ENCODE data around the gene SLC6A19.

SLC6A19 gene

DNA sequence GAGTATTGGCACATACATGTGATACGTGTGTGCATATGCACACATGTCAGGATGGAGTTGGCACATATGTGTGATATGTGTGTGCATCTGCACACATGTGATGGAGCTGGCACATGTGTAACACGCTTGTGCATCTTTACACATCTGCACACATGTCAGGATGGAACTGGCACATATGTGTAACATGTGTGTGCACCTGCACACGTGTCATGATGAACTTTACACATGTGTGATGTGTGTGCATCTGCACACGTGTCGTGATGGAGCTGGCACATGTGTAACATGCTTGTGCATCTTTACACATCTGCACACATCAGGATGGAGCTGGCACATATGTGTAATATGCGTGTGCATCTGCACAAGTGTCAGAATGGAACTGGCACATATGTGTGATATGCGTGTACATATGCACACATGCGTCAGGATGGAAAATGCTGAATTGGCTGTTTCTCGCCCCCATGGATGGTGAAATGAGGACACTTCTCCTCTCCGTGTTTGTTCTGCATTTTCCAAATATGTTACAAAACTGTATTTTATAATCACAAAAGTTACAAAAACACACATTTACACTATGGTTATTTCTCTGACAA is 16.3 kb upstream of the SLC6A19 start:
- Histone ChIP-seq H3K36me3 (ENCODE audit: control insufficient read depth in 2 of 2, insufficient read depth in 1 of 2, low read length in 2 of 2) (no peaks in the 10 kb centered on the region), H3K9me3 (ENCODE audit: control insufficient read depth, insufficient read depth, low read depth, low read length) (no peaks in the 10 kb centered on the region), H3K27ac (ENCODE audit: extremely low read depth, low read depth, low read length) (no peak overlapping the region), H3K4me1 (ENCODE audit: control insufficient read depth, insufficient read depth, low read length) (no peaks in the 10 kb centered on the region), H3K4me3 (ENCODE audit: low read depth, low read length) (no peak overlapping the region)
- ChIA-PET POLR2A (no interaction called here), CTCF (interaction anchor here (0.6 to 4.2 kb wide), 2 partner anchors 11 to 15 kb away, joined by 3 to 42 read pairs; no protein-coding TSS in a partner anchor)
- no peak for TF ChIP-seq HOXC10 (CRISPR knock-in tag; IDR thresholded peaks at IDR 0.05)

DNA sequence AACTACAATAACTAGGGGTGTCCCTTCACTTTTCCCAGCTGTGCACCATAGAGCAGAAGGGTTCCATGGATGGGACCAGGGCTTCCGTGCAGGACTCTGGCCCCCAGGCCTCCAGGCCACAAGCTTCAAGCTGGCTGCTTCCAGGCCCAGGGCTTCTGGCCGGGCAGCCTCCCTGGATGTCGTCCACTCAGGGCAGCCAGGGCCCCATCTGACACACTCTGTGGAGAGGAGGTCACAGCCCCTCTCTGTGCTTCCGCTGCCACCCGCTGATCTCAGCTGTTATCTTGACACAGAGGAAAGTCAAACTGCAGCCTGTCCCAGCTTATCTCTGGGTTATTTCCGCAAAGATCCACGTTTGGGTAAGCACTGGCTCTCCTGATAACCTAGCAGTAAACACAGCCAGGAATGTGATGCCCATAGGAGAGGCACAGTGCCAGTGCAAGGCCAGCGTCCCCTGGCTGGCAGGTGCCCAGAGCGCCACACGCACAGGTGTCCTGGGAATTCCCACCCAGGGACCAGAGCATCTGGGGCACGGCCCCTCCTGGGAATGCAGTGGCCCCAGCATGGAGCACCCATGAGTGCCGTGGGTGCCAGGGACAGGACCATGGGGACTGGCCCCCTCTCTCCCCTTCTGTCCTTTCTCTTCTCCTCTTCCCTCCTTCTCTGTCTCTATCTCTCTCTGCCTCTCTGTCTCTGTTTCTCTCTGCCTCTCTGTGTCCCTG is 15.6 kb upstream of the SLC6A19 start:
- ChIA-PET POLR2A (no interaction called here), CTCF (interaction anchor here (4.2 kb wide), 1 partner anchor 11 kb away, joined by 42 read pairs; no protein-coding TSS in a partner anchor)
- H3K4me1 ChIP-seq (ENCODE audit: control insufficient read depth, insufficient read depth, low read length) = no peaks in the 10 kb centered on the region
- no peaks in the 10 kb centered on the region for H3K36me3 ChIP-seq (ENCODE audit: control insufficient read depth in 2 of 2, insufficient read depth in 1 of 2, low read length in 2 of 2)
- TF ChIP-seq, protein P1, sequence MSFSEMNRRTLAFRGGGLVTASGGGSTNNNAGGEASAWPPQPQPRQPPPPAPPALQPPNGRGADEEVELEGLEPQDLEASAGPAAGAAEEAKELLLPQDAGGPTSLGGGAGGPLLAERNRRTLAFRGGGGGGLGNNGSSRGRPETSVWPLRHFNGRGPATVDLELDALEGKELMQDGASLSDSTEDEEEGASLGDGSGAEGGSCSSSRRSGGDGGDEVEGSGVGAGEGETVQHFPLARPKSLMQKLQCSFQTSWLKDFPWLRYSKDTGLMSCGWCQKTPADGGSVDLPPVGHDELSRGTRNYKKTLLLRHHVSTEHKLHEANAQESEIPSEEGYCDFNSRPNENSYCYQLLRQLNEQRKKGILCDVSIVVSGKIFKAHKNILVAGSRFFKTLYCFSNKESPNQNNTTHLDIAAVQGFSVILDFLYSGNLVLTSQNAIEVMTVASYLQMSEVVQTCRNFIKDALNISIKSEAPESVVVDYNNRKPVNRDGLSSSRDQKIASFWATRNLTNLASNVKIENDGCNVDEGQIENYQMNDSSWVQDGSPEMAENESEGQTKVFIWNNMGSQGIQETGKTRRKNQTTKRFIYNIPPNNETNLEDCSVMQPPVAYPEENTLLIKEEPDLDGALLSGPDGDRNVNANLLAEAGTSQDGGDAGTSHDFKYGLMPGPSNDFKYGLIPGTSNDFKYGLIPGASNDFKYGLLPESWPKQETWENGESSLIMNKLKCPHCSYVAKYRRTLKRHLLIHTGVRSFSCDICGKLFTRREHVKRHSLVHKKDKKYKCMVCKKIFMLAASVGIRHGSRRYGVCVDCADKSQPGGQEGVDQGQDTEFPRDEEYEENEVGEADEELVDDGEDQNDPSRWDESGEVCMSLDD (tag by site-specific recombination; IDR thresholded peaks at IDR 0.05) = no peak
- TF ChIP-seq ZNF223 (tag by site-specific recombination; IDR thresholded peaks at IDR 0.05) = no peak
- no peak for TF ChIP-seq BCL6B (tag by site-specific recombination; IDR thresholded peaks at IDR 0.05)
- no peak for TF ChIP-seq ZNF521 (tag by site-specific recombination; IDR thresholded peaks at IDR 0.05)
- TF ChIP-seq, protein P2, sequence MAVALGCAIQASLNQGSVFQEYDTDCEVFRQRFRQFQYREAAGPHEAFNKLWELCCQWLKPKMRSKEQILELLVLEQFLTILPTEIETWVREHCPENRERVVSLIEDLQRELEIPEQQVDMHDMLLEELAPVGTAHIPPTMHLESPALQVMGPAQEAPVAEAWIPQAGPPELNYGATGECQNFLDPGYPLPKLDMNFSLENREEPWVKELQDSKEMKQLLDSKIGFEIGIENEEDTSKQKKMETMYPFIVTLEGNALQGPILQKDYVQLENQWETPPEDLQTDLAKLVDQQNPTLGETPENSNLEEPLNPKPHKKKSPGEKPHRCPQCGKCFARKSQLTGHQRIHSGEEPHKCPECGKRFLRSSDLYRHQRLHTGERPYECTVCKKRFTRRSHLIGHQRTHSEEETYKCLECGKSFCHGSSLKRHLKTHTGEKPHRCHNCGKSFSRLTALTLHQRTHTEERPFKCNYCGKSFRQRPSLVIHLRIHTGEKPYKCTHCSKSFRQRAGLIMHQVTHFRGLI (tag by site-specific recombination; IDR thresholded peaks at IDR 0.05) = no peak
- no peak for TF ChIP-seq ZNF211 (tag by site-specific recombination; IDR thresholded peaks at IDR 0.05; ENCODE audit: low read depth)
- no peak for TF ChIP-seq ZFHX2 (tag by site-specific recombination; conservative IDR thresholded peaks at IDR 0.05)
- no peak for TF ChIP-seq ZNF473 (tag by site-specific recombination; IDR thresholded peaks at IDR 0.05)
- TF ChIP-seq ZNF404 (tag by site-specific recombination; IDR thresholded peaks at IDR 0.05) = no peak
- TF ChIP-seq SCRT2 (tag by site-specific recombination; IDR thresholded peaks at IDR 0.05) = no peak
- no peak for TF ChIP-seq ZBTB21 (tag by site-specific recombination; IDR thresholded peaks at IDR 0.05)
- no peak for TF ChIP-seq ZBTB49 (tag by site-specific recombination; IDR thresholded peaks at IDR 0.05; ENCODE audit: low read depth)
- no peak for TF ChIP-seq ZNF184 (tag by site-specific recombination; IDR thresholded peaks at IDR 0.05)
- TF ChIP-seq, protein P3, sequence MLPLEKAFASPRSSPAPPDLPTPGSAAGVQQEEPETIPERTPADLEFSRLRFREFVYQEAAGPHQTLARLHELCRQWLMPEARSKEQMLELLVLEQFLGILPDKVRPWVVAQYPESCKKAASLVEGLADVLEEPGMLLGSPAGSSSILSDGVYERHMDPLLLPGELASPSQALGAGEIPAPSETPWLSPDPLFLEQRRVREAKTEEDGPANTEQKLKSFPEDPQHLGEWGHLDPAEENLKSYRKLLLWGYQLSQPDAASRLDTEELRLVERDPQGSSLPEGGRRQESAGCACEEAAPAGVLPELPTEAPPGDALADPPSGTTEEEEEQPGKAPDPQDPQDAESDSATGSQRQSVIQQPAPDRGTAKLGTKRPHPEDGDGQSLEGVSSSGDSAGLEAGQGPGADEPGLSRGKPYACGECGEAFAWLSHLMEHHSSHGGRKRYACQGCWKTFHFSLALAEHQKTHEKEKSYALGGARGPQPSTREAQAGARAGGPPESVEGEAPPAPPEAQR (tag by site-specific recombination; IDR thresholded peaks at IDR 0.05) = no peak
- TF ChIP-seq ZNF366 (tag by site-specific recombination; conservative IDR thresholded peaks at IDR 0.05) = no peak
- no peak for TF ChIP-seq ZNF777 (tag by site-specific recombination; IDR thresholded peaks at IDR 0.05; ENCODE audit: borderline replicate concordance)
- no peak overlapping the region for H3K4me3 ChIP-seq (ENCODE audit: low read depth, low read length)
- no peak overlapping the region for H3K27ac ChIP-seq (ENCODE audit: extremely low read depth, low read depth, low read length)
- no peaks in the 10 kb centered on the region for H3K9me3 ChIP-seq (ENCODE audit: control insufficient read depth, insufficient read depth, low read depth, low read length)
